Muscle layer of colon (tissue), 2 donors: ENCODE data around the gene JAM2.

Experiments
- H3K27ac ChIP-seq: one replicate; pipeline ENCODE4 v1.7.0; 2013; ENCODE audit warnings: low read depth, mild to moderate bottlenecking, low read length, moderate library complexity
- H3K27me3 ChIP-seq, 2 donors: one replicate each; pipeline ENCODE4 v1.7.0; 2013; ENCODE audit warnings: low read length in 2 of 2, mild to moderate bottlenecking in 2 of 2; ENCODE audit not compliant: insufficient read depth in 2 of 2, control insufficient read depth in 1 of 2
- H3K36me3 ChIP-seq: one replicate; pipeline ENCODE4 v1.7.0; 2013; ENCODE audit warnings: mild to moderate bottlenecking, low read length; ENCODE audit not compliant: insufficient read depth
- H3K4me1 ChIP-seq: one replicate; pipeline ENCODE4 v1.7.0; 2013; ENCODE audit warnings: mild to moderate bottlenecking, low read length; ENCODE audit not compliant: insufficient read depth
- H3K4me3 ChIP-seq, 2 donors: one replicate each; pipeline ENCODE4 v1.7.0; 2013; ENCODE audit warnings: low read length in 2 of 2, low read depth in 1 of 2, mild to moderate bottlenecking in 1 of 2, moderate library complexity in 1 of 2
- H3K9ac ChIP-seq: one replicate; pipeline ENCODE4 v1.7.0; 2013; ENCODE audit warnings: low read length
- H3K9me3 ChIP-seq: one replicate; pipeline ENCODE4 v1.7.0; 2013; ENCODE audit warnings: mild to moderate bottlenecking, low read length
- donor health status: abdominal sarcoma.
- donor health status: Adenocarcinoma of cecum.

JAM2 gene

GRCh38 chr21:25756190-25756932, 117.3 kb downstream of the JAM2 start:
- Histone ChIP-seq H3K36me3 (peaks cover 37% of the 10 kb centered on the region), H3K4me1 (no peaks in the 10 kb centered on the region), H3K4me3 (no peak overlapping the region), H3K27me3 (no peaks in the 10 kb centered on the region), H3K27ac (no peak overlapping the region), H3K9ac (no peak overlapping the region), H3K9me3 (no peaks in the 10 kb centered on the region)

DNA sequence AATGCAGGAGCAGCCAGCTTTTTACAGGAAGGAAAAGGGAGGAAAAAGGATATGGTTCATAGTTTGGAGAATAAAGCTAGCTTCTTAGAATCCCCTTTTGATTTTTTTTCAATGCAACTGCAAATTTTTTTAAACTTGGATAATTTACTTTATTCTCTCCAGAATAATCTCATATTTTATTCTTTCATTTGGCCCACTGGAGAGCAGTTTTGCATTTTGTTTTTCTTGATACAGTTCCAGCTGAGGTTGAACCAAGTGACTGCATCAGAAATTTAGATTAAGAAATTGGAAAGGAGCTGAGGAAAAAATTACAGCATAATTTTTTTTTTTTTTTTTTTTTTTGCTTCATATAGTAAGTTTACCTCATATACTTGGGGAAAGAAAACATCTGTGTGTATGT, 118.5 kb downstream of the JAM2 start:
- H3K4me1 ChIP-seq = no peaks in the 10 kb centered on the region
- H3K27me3 ChIP-seq = no peaks in the 10 kb centered on the region
- no peak overlapping the region for H3K9ac ChIP-seq
- no peak overlapping the region for H3K27ac ChIP-seq
- H3K9me3 ChIP-seq = no peaks in the 10 kb centered on the region
- peaks cover 32% of the 10 kb centered on the region for H3K36me3 ChIP-seq
- no peak overlapping the region for H3K4me3 ChIP-seq

DNA sequence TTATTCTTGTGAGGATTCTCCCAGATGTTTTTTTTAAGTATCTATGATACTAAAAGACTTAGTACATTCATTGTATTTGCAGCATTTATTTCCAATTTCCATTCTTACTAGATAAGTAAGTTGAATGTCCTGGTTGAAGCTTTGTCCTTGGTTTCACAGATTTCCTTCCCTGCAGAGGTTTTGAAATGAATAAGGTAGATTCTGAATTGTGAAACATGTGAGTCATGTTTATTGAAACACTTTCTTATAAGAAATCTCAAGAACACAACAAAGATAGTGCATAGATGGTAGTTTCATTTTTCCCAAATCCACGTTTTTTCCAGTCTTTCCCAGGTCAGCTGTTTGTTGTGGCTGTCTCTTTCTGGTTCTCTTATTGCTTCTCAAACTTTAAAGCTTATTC, 120.5 kb downstream of the JAM2 start:
- no peaks in the 10 kb centered on the region for H3K27me3 ChIP-seq
- H3K27ac ChIP-seq = no peak overlapping the region
- H3K36me3 ChIP-seq = peaks cover 40% of the 10 kb centered on the region
- H3K9ac ChIP-seq = no peak overlapping the region
- no peaks in the 10 kb centered on the region for H3K9me3 ChIP-seq
- no peak overlapping the region for H3K4me3 ChIP-seq
- H3K4me1 ChIP-seq = no peaks in the 10 kb centered on the region

DNA sequence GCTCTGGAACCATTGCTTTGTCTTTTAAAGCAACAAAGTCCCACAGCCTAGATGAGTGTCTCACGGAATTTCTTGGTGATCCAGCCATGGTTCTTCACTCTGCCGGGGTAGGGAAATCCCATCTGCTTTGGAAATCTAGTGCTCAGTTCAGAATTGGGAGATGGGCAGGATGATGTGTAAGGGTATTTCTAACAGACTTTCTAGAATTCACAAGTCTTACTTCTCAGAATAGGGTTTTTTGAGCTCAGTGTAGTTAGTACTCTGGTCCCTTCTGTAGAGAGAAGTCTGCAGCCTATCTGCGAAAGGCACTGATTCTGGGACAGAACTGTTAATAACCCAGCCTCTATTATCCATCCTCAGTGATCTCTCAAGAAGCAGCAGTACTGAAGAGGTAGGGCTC, 121.0 kb downstream of the JAM2 start:
- no peaks in the 10 kb centered on the region for H3K27me3 ChIP-seq
- H3K4me3 ChIP-seq = no peak overlapping the region
- peaks cover 43% of the 10 kb centered on the region for H3K36me3 ChIP-seq
- no peak overlapping the region for H3K9ac ChIP-seq
- no peaks in the 10 kb centered on the region for H3K4me1 ChIP-seq
- no peaks in the 10 kb centered on the region for H3K9me3 ChIP-seq
- H3K27ac ChIP-seq = no peak overlapping the region

- H3K36me3 ChIP-seq = peaks cover 50% of the 10 kb centered on the region
- no peak overlapping the region for H3K27ac ChIP-seq
- H3K27me3 ChIP-seq = no peaks in the 10 kb centered on the region
- no peaks in the 10 kb centered on the region for H3K9me3 ChIP-seq
- H3K9ac ChIP-seq = no peak overlapping the region
- H3K4me1 ChIP-seq = no peaks in the 10 kb centered on the region
- no peak overlapping the region for H3K4me3 ChIP-seq
Measured at GRCh38 chr21:25760677-25761076, 121.6 kb downstream of the JAM2 start.

- Histone ChIP-seq H3K4me3 (no peak overlapping the region), H3K9me3 (no peaks in the 10 kb centered on the region), H3K36me3 (peaks cover 45% of the 10 kb centered on the region), H3K9ac (no peak overlapping the region), H3K27me3 (no peaks in the 10 kb centered on the region), H3K4me1 (no peaks in the 10 kb centered on the region), H3K27ac (no peak overlapping the region)
Measured at GRCh38 chr21:25764065-25764464, 125.0 kb downstream of the JAM2 start.
